Measurements from ENCODE around the gene ARHGEF16.

The ARHGEF16 gene

GRCh38 chr1:3453891-3454810 lies at the start of gene ARHGEF16:
TSS of gene ARHGEF16 (plus strand) at chr1:3454665. CDS start at chr1:3463085, 8,420 bp downstream.
- in situ Hi-C loops (cut with HindIII; ENCODE audit: low sequenced_read_pairs), result no loop called here

GRCh38 chr1:3404801-3405200 lies 49.7 kb upstream of the ARHGEF16 start:
- in situ Hi-C loops (cut with HindIII; ENCODE audit: low sequenced_read_pairs), result loop anchor here (10.0 kb wide), 1 partner anchor 120 kb away; no protein-coding TSS in a partner anchor

- in situ Hi-C loops (cut with HindIII; ENCODE audit: low sequenced_read_pairs), result loop anchor here (10.0 kb wide), 1 partner anchor 121 kb away; no protein-coding TSS in a partner anchor
Measured at GRCh38 chr1:3405491-3405890, 49.0 kb upstream of the ARHGEF16 start.

- in situ Hi-C loops (cut with HindIII; ENCODE audit: low sequenced_read_pairs), result loop anchor here (10.0 kb wide), 1 partner anchor 121 kb away; no protein-coding TSS in a partner anchor
Measured at GRCh38 chr1:3405974-3406867, 48.2 kb upstream of the ARHGEF16 start.

GRCh38 chr1:3407021-3407420 lies 47.4 kb upstream of the ARHGEF16 start:
- in situ Hi-C loops (cut with HindIII; ENCODE audit: low sequenced_read_pairs), result loop anchor here (10.0 kb wide), 1 partner anchor 122 kb away; no protein-coding TSS in a partner anchor

GRCh38 chr1:3408751-3409266 lies 45.7 kb upstream of the ARHGEF16 start:
- in situ Hi-C loops (cut with HindIII; ENCODE audit: low sequenced_read_pairs), result loop anchor here (10.0 kb wide), 1 partner anchor 124 kb away; no protein-coding TSS in a partner anchor

GRCh38 chr1:3409366-3410141 lies 44.9 kb upstream of the ARHGEF16 start:
- in situ Hi-C loops (cut with HindIII; ENCODE audit: low sequenced_read_pairs), result loop anchor here (10.0 kb wide), 1 partner anchor 125 kb away; no protein-coding TSS in a partner anchor

- in situ Hi-C loops (cut with HindIII; ENCODE audit: low sequenced_read_pairs), result no loop called here
Measured at GRCh38 chr1:3410142-3410925, 44.1 kb upstream of the ARHGEF16 start.

GRCh38 chr1:3411806-3412205 lies 42.7 kb upstream of the ARHGEF16 start:
- in situ Hi-C loops (cut with HindIII; ENCODE audit: low sequenced_read_pairs), result no loop called here

- in situ Hi-C loops (cut with HindIII; ENCODE audit: low sequenced_read_pairs), result no loop called here
Measured at GRCh38 chr1:3412376-3412775, 42.1 kb upstream of the ARHGEF16 start.

- in situ Hi-C loops (cut with HindIII; ENCODE audit: low sequenced_read_pairs), result no loop called here
Measured at GRCh38 chr1:3413975-3414710, 40.3 kb upstream of the ARHGEF16 start.

- in situ Hi-C loops (cut with HindIII; ENCODE audit: low sequenced_read_pairs), result no loop called here
Measured at GRCh38 chr1:3415260-3416090, 39.0 kb upstream of the ARHGEF16 start.

GRCh38 chr1:3417082-3417739 lies 37.3 kb upstream of the ARHGEF16 start:
- in situ Hi-C loops (cut with HindIII; ENCODE audit: low sequenced_read_pairs), result no loop called here

- in situ Hi-C loops (cut with HindIII; ENCODE audit: low sequenced_read_pairs), result no loop called here
Measured at GRCh38 chr1:3417934-3418333, 36.5 kb upstream of the ARHGEF16 start.

- in situ Hi-C loops (cut with HindIII; ENCODE audit: low sequenced_read_pairs), result no loop called here
Measured at GRCh38 chr1:3418600-3418999, 35.9 kb upstream of the ARHGEF16 start.

GRCh38 chr1:3419415-3420204 lies 34.9 kb upstream of the ARHGEF16 start:
- in situ Hi-C loops (cut with HindIII; ENCODE audit: low sequenced_read_pairs), result loop anchor here (10.0 kb wide), 1 partner anchor 385 kb away; no protein-coding TSS in a partner anchor

Measured in DLD1 (cell line).